CD1c-positive myeloid dendritic cell (primary cell): Measurements from ENCODE around the gene TMPO.
A peak's percentile ranks its signal among the peaks of the same experiment; 100 is the strongest.
"Not testable (repeated sequence)": the region's sequence is repeated elsewhere in the genome, so short reads cannot be mapped to it uniquely, and the experiment has no call there.

Source experiments
- DNase-seq: peaks from one replicate; pipeline ENCODE4 v3.0.0-alpha.2; 2016; ENCODE audit errors: extremely low spot score

TMPO gene

GRCh38 chr12:98511806-98512205, 3.6 kb upstream of the TMPO start:
- not testable (repeated sequence) for DNase-seq

DNA sequence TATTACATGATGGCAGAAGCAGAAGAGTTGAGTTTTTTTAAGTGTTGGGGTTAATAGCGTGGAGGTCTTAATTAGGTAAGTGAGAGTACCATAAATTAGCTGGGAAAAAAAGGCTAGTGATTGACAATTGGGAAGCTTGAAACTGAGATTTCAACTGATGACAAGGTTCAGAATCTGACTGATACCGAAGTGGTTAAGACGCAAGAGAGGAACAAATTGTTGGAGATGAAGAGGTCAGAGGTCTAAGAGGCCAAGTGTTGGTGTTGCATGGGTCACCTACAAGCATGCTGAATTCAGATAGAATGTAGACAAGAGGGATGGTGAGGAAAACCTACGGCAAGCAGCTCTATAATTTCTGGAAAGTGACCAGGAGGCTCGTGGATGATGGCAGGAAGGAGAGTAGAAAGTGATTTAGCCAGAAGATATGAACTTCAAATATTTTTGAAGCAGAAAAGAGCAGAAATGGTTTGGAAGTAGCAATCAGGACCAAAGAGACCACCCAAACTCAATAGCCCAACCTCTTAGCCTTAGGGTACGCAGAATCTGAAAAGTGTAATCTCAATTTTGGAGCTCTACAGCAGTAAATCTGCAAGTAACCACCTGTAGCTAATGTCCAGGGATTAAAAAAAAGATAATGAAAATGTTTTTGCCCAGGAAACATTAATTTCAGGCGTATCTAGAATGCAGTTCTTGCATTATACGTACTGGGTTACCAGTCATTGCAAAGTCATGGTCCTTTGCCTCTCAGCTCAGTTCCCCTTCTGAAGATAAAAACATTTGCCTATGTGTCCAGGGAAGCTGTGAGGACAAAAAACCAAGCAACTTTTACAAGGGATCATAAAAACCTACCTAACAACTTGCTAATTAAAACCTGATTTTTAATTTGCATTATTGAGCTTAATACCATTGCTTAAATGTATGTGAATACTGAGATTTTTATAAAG, 1.7 kb upstream of the TMPO start:
- peak; percentile 35 for DNase-seq

- DNase-seq: no peak
These were observed 456 bp upstream of the TMPO start for GRCh38 chr12:98514982-98515286.

DNA sequence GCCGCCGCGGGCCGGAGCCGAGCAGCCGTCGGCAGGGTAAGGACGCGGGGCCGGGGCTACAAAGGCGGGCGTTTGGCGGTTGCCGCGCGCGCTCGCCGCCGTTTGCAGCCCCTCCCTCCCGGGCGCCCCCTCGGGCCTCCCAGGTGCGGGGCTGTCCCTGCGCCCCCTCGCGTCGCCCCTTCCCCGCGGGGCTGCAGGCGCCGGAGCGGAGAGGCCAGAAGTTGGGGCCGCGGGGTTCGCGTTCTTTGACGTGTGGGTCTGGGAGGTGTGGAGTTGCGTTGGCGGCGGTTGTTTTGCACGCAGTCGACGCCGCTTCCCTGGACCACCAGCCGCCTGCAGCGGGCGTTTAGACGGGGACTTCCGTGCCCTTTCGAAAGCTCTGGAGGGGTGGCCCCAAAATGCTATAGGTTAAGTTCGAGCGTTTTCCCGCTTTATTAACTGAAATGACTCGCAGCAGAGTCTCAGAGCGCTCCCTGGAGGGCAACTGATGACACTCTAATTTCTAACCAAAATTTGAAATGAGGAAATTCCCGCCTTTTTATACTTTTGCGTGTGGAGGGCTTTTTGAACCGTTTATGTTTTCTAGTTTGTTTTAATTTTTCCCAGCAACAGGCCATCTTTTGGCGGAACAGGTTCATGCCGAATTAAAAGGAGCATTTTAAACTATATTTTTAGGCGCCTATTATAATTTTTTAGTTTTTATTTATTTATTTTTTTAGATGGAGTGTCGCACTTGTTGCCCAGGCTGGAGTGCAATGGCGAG, 902 bp downstream of the TMPO start:
- peak; percentile 95 for DNase-seq

DNA sequence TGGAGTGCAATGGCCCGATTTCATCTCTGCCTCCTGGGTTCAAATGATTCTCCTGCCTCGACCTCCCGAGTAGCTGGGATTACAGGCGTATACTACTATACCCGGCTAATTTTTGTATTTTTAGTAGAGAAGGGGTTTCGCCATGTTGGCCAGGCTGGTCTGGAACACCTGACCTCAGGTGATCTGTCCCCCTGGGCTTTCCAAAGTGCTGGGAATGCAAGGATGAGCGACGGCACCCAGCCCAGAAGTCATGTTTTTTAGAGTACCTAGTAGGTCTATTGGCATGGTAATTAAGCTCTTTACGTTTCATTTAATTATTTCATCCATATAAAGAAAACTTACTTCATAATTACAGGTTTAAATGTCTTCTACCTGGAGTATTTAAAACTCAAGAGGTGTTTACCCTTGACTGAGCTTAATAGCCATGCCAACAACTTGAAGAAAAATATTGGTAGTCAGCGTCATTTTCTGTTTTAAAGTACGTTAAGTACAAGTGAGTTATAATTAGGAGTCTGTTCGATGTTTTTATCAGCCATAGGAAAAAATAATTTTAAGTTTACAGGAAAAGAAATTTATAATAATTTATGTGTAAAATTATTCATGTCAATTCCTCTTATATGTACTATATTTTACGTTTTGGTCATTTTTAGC, 4.0 kb downstream of the TMPO start:
- DNase-seq: no peak

DNA sequence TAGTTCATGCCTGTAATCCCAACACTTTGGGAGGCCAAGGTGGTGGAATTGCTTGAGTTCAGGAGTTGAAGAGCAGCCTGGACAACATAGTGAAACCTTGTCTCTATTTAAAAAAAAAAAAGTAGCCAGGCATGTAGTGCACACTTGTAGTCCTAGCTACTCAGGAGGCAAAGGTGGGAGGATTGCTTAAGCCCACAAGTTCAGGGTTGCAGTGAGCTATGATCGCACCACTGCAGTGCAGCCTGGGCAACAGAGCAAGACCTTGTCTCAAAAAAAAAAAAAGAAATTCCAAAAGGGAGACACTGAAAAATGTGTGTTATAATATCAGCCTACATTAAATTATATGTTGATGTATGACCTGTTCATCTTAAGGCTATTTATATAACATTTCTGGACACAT, 14.7 kb downstream of the TMPO start:
- DNase-seq: no peak

DNA sequence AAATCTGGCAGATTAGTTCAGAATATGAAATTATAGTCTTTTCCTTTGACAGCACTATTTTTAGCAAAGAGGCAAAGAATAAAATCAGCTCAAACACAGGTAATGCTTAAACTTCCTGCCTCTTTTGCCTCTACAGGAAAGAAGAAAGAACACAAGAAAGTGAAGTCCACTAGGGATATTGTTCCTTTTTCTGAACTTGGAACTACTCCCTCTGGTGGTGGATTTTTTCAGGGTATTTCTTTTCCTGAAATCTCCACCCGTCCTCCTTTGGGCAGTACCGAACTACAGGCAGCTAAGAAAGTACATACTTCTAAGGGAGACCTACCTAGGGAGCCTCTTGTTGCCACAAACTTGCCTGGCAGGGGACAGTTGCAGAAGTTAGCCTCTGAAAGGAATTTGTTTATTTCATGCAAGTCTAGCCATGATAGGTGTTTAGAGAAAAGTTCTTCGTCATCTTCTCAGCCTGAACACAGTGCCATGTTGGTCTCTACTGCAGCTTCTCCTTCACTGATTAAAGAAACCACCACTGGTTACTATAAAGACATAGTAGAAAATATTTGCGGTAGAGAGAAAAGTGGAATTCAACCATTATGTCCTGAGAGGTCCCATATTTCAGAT, 17.4 kb downstream of the TMPO start:
- DNase-seq: peak; percentile 71

- DNase-seq: no peak
These were observed 18.4 kb downstream of the TMPO start for GRCh38 chr12:98533723-98534251.

DNA sequence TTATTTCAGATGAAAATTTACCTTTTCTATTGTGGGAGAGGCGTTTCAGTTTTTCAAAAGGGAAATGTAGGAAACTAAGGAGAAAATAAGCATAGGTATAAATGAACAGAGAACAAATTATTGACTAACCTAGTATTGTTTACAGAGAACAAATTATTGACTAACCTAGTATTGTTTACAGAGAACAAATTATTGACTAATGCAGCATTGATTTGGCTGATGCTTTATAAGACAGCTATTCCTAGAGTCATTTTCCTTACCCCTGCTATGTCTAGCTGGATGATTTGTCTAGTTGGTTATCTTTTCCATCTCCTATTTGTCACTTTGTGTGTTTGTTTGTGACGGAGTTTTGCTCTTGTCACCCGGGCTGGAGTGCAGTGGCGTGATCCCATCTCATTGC, 22.6 kb downstream of the TMPO start:
- no peak for DNase-seq

DNA sequence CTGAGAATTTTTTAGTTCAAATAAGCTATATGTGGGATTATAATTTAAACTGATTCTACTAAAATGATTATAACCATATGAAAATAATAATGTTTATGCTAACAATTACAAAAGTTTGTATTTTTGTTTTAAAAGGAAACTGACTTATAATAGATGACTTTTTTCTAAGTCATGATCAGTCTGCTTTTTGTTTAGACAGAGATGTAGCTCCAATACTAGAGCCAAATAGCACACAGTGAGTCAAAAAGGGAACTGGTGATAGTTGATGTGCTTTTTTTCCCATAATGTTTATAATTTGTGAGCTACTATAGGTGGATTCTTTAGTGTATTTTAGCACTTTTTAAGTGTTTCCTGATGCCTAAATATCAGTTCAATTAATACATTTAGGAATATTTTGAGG, 28.3 kb downstream of the TMPO start:
- no peak for DNase-seq

- no peak for DNase-seq
These were observed 29.4 kb downstream of the TMPO start for GRCh38 chr12:98544751-98545150.

GRCh38 chr12:98549371-98550110, 34.2 kb downstream of the TMPO start:
- DNase-seq: no peak

- DNase-seq: no peak
These were observed 36.4 kb downstream of the TMPO start for GRCh38 chr12:98551787-98552186.

DNA sequence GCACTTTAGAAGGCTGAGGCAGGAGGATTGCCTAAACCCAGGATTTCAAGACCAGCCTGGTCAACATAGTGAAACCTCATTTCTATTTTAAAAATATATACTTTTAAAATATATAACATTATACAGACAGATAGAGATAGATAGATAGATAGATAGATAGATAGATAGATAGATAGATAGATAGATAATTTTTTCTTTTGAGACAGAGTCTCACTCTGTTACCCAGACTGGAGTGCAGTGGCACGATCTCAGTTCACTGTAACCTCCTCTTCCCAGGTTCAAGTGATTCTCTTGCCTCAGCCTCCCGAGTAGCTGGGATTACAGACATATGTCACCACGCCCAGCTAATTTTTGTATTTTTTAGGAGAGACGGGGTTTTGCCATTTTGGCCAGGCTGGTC, 42.7 kb downstream of the TMPO start:
- DNase-seq: not testable (repeated sequence)

- no peak for DNase-seq
These were observed 44.3 kb downstream of the TMPO start for GRCh38 chr12:98559666-98560065.

DNA sequence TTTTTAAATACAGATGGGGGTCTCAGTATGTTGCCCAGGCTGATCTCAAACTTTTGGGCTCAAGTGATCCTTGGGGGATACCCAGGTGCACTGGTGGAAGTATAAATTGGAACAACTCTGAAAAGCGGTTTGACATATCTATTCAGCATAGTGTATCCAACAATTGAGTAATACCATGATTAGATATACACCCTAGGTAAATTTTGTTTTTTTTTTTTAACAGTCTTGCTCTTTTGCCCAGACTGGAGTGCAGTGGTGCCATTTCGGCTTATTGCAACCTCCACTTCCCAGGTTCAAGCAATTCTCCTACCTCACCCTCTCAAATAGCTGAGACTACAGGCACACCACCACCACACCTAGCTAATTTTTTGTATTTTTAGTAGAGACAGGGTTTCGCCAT, 46.5 kb downstream of the TMPO start:
- no peak for DNase-seq

DNA sequence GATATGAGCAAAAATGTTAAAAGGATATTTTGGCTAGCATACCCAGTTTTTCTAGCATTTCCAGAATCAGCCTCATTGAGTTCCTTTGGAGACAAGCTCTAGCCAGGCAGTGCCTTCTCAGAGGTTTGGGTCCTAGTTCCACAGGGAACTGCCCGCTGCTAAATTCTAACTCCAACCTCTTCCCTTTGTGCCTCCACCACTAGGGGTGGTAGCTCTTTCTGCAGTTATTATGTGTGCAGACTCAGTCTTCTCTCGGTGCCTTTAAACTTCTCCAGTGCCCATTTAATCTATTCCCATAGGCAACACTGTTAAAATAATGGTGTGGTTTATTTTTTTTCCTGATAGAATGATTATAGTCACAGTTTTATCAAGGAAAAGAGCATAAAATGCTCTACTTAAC, 56.6 kb downstream of the TMPO start:
- no peak for DNase-seq

DNA sequence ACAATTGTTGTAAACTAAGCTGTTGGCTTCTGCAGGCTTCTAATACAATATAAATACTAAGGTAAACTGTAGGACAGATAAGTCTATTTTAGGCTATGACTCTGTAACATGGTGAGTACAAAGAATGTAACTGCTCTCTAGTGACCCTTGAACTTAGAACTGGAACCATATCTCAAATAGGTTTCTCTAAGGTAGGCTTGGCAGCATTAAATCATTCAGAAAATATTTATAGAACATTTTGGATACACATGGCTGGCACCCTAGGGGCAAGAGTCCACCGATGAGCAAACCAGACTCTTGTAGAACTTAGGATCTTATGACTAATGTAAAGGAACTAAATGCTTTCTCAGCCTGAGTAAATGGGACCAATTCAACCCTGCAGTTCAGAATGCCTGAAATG, 58.7 kb downstream of the TMPO start:
- DNase-seq: no peak

- DNase-seq: no peak
These were observed 59.6 kb downstream of the TMPO start for GRCh38 chr12:98575013-98575412.

GRCh38 chr12:98576795-98577194, 61.4 kb downstream of the TMPO start:
- not testable (repeated sequence) for DNase-seq

GRCh38 chr12:98578392-98578791, 63.0 kb downstream of the TMPO start:
- no peak for DNase-seq
